Measurements from ENCODE around the gene INTS12. TPM values are rescaled to one million over a fixed set of nuclear protein-coding genes. Genes with fewer than 3 reads are reported as not detected.

INTS12 gene
- total and polyA plus RNA-seq, 2 experiments from 2014 or later = 12.6 to 15.3 TPM

DNA sequence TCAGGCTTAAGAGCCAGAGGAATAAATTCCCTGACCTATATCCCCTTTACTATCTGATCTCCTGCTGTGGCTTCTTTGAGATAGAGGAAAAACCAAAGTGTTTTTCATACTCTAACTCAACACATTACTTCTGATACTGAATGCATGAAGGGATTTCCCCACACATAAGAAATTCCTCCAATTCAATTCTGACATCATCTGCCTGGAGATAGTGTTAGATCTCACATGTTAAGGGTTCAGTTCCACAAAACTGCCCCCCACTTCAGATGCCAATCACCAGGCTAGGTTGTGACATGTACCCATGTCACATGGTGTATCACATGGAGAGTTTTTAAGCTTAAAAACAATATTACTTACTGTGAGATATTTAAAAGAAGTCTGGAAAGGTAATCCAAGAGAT lies 46.9 kb upstream of the INTS12 start (continued):
- TF ChIP-seq STAT1 (IDR thresholded peaks at IDR 0.05; ENCODE audit: unreplicated experiment) (no peak), EZH2 (IDR thresholded peaks at IDR 0.05; ENCODE audit: low read depth, unreplicated experiment) (no peak), ZNF331 (CRISPR knock-in tag; IDR thresholded peaks at IDR 0.05; ENCODE audit: low read depth) (no peak), JUNB (IDR thresholded peaks at IDR 0.05; ENCODE audit: unreplicated experiment) (no peak), CREB1 (CRISPR knock-in tag; IDR thresholded peaks at IDR 0.05; ENCODE audit: low read depth) (no peak), POLR2AphosphoS5 (IDR thresholded peaks at IDR 0.05; ENCODE audit: low read depth) (no peak), NANOG (IDR thresholded peaks at IDR 0.05; ENCODE audit: borderline replicate concordance) (no peak), EZH2phosphoT487 (IDR thresholded peaks at IDR 0.05; ENCODE audit: unreplicated experiment) (no peak)
- TF ChIP-seq, protein P1, sequence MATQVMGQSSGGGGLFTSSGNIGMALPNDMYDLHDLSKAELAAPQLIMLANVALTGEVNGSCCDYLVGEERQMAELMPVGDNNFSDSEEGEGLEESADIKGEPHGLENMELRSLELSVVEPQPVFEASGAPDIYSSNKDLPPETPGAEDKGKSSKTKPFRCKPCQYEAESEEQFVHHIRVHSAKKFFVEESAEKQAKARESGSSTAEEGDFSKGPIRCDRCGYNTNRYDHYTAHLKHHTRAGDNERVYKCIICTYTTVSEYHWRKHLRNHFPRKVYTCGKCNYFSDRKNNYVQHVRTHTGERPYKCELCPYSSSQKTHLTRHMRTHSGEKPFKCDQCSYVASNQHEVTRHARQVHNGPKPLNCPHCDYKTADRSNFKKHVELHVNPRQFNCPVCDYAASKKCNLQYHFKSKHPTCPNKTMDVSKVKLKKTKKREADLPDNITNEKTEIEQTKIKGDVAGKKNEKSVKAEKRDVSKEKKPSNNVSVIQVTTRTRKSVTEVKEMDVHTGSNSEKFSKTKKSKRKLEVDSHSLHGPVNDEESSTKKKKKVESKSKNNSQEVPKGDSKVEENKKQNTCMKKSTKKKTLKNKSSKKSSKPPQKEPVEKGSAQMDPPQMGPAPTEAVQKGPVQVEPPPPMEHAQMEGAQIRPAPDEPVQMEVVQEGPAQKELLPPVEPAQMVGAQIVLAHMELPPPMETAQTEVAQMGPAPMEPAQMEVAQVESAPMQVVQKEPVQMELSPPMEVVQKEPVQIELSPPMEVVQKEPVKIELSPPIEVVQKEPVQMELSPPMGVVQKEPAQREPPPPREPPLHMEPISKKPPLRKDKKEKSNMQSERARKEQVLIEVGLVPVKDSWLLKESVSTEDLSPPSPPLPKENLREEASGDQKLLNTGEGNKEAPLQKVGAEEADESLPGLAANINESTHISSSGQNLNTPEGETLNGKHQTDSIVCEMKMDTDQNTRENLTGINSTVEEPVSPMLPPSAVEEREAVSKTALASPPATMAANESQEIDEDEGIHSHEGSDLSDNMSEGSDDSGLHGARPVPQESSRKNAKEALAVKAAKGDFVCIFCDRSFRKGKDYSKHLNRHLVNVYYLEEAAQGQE (IDR thresholded peaks at IDR 0.05; ENCODE audit: unreplicated experiment) = no peak
- TF ChIP-seq, protein P2, sequence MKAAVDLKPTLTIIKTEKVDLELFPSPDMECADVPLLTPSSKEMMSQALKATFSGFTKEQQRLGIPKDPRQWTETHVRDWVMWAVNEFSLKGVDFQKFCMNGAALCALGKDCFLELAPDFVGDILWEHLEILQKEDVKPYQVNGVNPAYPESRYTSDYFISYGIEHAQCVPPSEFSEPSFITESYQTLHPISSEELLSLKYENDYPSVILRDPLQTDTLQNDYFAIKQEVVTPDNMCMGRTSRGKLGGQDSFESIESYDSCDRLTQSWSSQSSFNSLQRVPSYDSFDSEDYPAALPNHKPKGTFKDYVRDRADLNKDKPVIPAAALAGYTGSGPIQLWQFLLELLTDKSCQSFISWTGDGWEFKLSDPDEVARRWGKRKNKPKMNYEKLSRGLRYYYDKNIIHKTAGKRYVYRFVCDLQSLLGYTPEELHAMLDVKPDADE (IDR thresholded peaks at IDR 0.05) = no peak
- TF ChIP-seq, protein P3, sequence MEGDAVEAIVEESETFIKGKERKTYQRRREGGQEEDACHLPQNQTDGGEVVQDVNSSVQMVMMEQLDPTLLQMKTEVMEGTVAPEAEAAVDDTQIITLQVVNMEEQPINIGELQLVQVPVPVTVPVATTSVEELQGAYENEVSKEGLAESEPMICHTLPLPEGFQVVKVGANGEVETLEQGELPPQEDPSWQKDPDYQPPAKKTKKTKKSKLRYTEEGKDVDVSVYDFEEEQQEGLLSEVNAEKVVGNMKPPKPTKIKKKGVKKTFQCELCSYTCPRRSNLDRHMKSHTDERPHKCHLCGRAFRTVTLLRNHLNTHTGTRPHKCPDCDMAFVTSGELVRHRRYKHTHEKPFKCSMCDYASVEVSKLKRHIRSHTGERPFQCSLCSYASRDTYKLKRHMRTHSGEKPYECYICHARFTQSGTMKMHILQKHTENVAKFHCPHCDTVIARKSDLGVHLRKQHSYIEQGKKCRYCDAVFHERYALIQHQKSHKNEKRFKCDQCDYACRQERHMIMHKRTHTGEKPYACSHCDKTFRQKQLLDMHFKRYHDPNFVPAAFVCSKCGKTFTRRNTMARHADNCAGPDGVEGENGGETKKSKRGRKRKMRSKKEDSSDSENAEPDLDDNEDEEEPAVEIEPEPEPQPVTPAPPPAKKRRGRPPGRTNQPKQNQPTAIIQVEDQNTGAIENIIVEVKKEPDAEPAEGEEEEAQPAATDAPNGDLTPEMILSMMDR (conservative IDR thresholded peaks at IDR 0.05; ENCODE audit: low read depth in 2 of 2) = no peak

DNA sequence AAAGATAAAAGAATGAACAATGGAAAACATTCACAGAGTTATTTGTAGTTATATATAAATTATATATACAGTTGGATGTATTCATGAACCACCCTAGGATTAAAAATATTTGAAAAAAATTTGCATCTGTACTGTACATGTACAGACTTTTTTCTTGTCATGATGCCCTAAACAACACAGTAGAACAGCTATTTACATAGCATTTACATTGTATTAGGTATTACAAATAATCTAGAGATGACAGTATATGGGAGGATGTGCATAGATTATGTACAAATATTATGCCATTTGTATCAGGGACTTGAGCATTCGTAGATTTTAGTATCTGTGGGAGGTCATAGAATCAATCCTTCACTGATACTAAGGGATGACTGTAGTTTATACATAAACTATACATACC lies 44.9 kb upstream of the INTS12 start:
- DNase-seq (ENCODE audit: low spot score) = no peak
- TF ChIP-seq JUNB (IDR thresholded peaks at IDR 0.05; ENCODE audit: unreplicated experiment) (no peak), STAT1 (IDR thresholded peaks at IDR 0.05; ENCODE audit: unreplicated experiment) (no peak), EZH2 (IDR thresholded peaks at IDR 0.05; ENCODE audit: low read depth, unreplicated experiment) (no peak), CREB1 (CRISPR knock-in tag; IDR thresholded peaks at IDR 0.05; ENCODE audit: low read depth) (no peak), NANOG (IDR thresholded peaks at IDR 0.05; ENCODE audit: borderline replicate concordance) (no peak)

More for the DNA sequence above, 44.9 kb upstream of the INTS12 start:
- Mint-ChIP-seq H3K9me3 (no peaks in the 10 kb centered on the region), H3K27me3 (ENCODE audit: insufficient read depth, low read depth, poor library complexity) (no peaks in the 10 kb centered on the region), H3K27ac (no peak overlapping the region), H3K36me3 (ENCODE audit: low read depth) (no peaks in the 10 kb centered on the region), H3K4me1 (no peaks in the 10 kb centered on the region), H3K4me3 (no peak overlapping the region)
- H4K20me1 ChIP-seq (replicated peaks; ENCODE audit: insufficient read depth) = no peaks in the 10 kb centered on the region
- ATAC-seq = no peak
- no peak overlapping the region for H3K4me2 ChIP-seq
- H3K27ac ChIP-seq (ENCODE audit: low read depth) = no peak overlapping the region
- no peaks in the 10 kb centered on the region for H3K27me3 ChIP-seq (ENCODE audit: insufficient read depth)
- no peak overlapping the region for H2AFZ ChIP-seq
- no peaks in the 10 kb centered on the region for H3K36me3 ChIP-seq (ENCODE audit: insufficient read depth)
- H3K9me2 ChIP-seq (ENCODE audit: insufficient read depth) = no peaks in the 10 kb centered on the region
- H3K4me1 ChIP-seq (ENCODE audit: insufficient read depth) = no peaks in the 10 kb centered on the region
- no peak overlapping the region for H3K4me3 ChIP-seq
- no peaks in the 10 kb centered on the region for H3K79me2 ChIP-seq (replicated peaks; ENCODE audit: insufficient read depth)
- H3F3A ChIP-seq (replicated peaks; ENCODE audit: low read depth) = no peaks in the 10 kb centered on the region

All from GM23338 (cell line).